HG03103 (cell line): ENCODE data around the gene TMEM184B.

ENCODE experiments used
- ATAC-seq: cut with Tn5 transposase; IDR thresholded peaks from one replicate; pipeline ENCODE4 v1.9.1; 2021; ENCODE audit warnings: low read depth; ENCODE audit not compliant: unreplicated experiment

Gene TMEM184B

GRCh38 chr22:38211556-38211955, 61.3 kb downstream of the TMEM184B start:
- ATAC-seq = no peak

GRCh38 chr22:38208551-38208968, 64.2 kb downstream of the TMEM184B start:
- no peak for ATAC-seq

- ATAC-seq = no peak
Observed at GRCh38 chr22:38207898-38208432, 64.8 kb downstream of the TMEM184B start.

- ATAC-seq = no peak
Observed at GRCh38 chr22:38205261-38206128, 67.3 kb downstream of the TMEM184B start.

- no peak for ATAC-seq
Observed at GRCh38 chr22:38204784-38205183, 68.0 kb downstream of the TMEM184B start.

GRCh38 chr22:38203855-38204514, 68.8 kb downstream of the TMEM184B start:
- ATAC-seq = no peak

GRCh38 chr22:38203090-38203810, 69.6 kb downstream of the TMEM184B start:
- no peak for ATAC-seq

- no peak for ATAC-seq
Observed at GRCh38 chr22:38202437-38203089, 70.2 kb downstream of the TMEM184B start.

- ATAC-seq = no peak
Observed at GRCh38 chr22:38201711-38202436, 70.9 kb downstream of the TMEM184B start, which contains the start of gene MAFF. Gene MAFF (plus strand): TSS chr22:38201994. CDS start chr22:38213854, 11,860 bp downstream.

- no peak for ATAC-seq
Observed at GRCh38 chr22:38201371-38201710, 71.5 kb downstream of the TMEM184B start.

GRCh38 chr22:38199826-38200559, 72.8 kb downstream of the TMEM184B start:
- ATAC-seq = no peak

GRCh38 chr22:38196791-38197419, 75.9 kb downstream of the TMEM184B start:
- no peak for ATAC-seq

GRCh38 chr22:38193580-38193979, 79.2 kb downstream of the TMEM184B start:
- ATAC-seq = no peak

- no peak for ATAC-seq
Observed at GRCh38 chr22:38192475-38192863, 80.3 kb downstream of the TMEM184B start.

- ATAC-seq = no peak
Observed at GRCh38 chr22:38191731-38192474, 80.9 kb downstream of the TMEM184B start.

- no peak for ATAC-seq
Observed at GRCh38 chr22:38191055-38191454, 81.8 kb downstream of the TMEM184B start.

GRCh38 chr22:38190581-38190980, 82.2 kb downstream of the TMEM184B start:
- no peak for ATAC-seq

GRCh38 chr22:38189104-38189503, 83.7 kb downstream of the TMEM184B start:
- no peak for ATAC-seq
